ENCODE measurements around the gene SLCO3A1.

- TF ChIP-seq, protein P1, sequence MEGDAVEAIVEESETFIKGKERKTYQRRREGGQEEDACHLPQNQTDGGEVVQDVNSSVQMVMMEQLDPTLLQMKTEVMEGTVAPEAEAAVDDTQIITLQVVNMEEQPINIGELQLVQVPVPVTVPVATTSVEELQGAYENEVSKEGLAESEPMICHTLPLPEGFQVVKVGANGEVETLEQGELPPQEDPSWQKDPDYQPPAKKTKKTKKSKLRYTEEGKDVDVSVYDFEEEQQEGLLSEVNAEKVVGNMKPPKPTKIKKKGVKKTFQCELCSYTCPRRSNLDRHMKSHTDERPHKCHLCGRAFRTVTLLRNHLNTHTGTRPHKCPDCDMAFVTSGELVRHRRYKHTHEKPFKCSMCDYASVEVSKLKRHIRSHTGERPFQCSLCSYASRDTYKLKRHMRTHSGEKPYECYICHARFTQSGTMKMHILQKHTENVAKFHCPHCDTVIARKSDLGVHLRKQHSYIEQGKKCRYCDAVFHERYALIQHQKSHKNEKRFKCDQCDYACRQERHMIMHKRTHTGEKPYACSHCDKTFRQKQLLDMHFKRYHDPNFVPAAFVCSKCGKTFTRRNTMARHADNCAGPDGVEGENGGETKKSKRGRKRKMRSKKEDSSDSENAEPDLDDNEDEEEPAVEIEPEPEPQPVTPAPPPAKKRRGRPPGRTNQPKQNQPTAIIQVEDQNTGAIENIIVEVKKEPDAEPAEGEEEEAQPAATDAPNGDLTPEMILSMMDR (IDR thresholded peaks at IDR 0.05; ENCODE audit: control extremely low read depth in 1 of 3, insufficient read depth in 1 of 3, low read depth in 1 of 3, low read length in 3 of 3) = no peak
- TF ChIP-seq NRF1 (IDR thresholded peaks at IDR 0.05; ENCODE audit: low read depth, low read length) = no peak
- TF ChIP-seq SRF (IDR thresholded peaks at IDR 0.05; ENCODE audit: low read depth, low read length) = no peak
- no peak for TF ChIP-seq KDM1A (IDR thresholded peaks at IDR 0.05; ENCODE audit: borderline replicate concordance, low read length)
- TF ChIP-seq SP4 (IDR thresholded peaks at IDR 0.05; ENCODE audit: low read length) = no peak
- no peak for TF ChIP-seq EZH2 (IDR thresholded peaks at IDR 0.05; ENCODE audit: low read depth, low read length, severe bottlenecking)
- TF ChIP-seq HDAC6 (IDR thresholded peaks at IDR 0.05; ENCODE audit: low read depth, low read length) = no peak
- TF ChIP-seq POLR2A (IDR thresholded peaks at IDR 0.05; ENCODE audit: control extremely low read depth in 1 of 2, low read depth in 2 of 2, low read length in 2 of 2) = no peak
- no peak for TF ChIP-seq MAX (IDR thresholded peaks at IDR 0.05)
- no peak for TF ChIP-seq YY1 (IDR thresholded peaks at IDR 0.05; ENCODE audit: low read depth, low read length)
- no peak for TF ChIP-seq MAFK (IDR thresholded peaks at IDR 0.05; ENCODE audit: low read depth, low read length)
- no peak for TF ChIP-seq GABPA (IDR thresholded peaks at IDR 0.05; ENCODE audit: borderline replicate concordance, insufficient read depth, low read length)
- TF ChIP-seq CREB1 (IDR thresholded peaks at IDR 0.05) = no peak
- no peak for TF ChIP-seq BRCA1 (IDR thresholded peaks at IDR 0.05; ENCODE audit: low read depth, low read length)
Observed at GRCh38 chr15:92128788-92129187, 275.3 kb downstream of the SLCO3A1 start.
